Measurements from ENCODE around the gene LDHB.
"Not testable (repeated sequence)": the region's sequence is repeated elsewhere in the genome, so short reads cannot be mapped to it uniquely, and the experiment has no call there.

The LDHB gene

GRCh38 chr12:21657326-21658077, at the start of gene LDHB:
TSS of gene LDHB (minus strand) at chr12:21657842. CDS start at chr12:21654671, 3,171 bp downstream.
- DNase-seq: no peak

DNA sequence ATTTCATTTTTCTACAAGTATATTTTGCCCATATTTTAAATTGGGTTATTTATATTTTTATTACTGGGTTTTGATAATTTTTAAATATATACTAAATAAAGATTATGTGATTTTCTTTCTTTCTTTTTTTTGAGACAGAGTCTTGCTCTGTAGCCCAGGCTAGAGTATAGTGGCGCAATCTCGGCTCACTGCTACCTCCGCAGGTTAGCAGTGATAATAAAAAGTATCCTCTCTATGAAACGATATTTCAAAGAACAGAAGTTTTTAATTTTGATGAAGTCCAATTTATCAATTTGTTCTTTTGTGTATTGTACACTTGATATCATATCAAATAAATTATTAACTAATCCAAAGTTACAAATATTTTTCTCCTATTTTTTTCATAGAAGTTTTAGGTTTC, 47.2 kb upstream of the LDHB start:
- DNase-seq: no peak

GRCh38 chr12:21699851-21700250, 42.2 kb upstream of the LDHB start:
- no peak for DNase-seq

GRCh38 chr12:21697904-21698630, 40.4 kb upstream of the LDHB start:
- peak; percentile 5 for DNase-seq

DNA sequence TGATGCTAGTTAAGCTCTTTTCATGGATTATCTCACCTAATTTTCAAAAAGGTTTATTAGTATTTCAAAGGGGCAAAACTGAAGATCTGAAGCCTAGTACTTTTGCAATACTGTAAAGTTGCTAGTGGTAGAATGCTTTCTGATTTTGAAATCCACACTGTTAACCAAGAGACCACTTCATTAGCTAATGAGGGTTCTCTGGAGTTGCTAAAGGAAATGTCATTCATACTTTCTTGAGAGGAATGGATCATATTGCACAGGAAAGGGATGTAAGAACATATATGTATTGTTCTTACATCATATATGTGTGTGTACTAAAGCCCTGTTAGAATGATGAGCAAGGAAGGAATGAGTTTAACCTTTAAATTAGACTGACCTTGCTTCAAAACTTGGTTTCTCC, 39.0 kb upstream of the LDHB start:
- DNase-seq: no peak

- DNase-seq: no peak
Measured at GRCh38 chr12:21695986-21696385, 38.3 kb upstream of the LDHB start.

- DNase-seq: no peak
Measured at GRCh38 chr12:21694660-21695059, 37.0 kb upstream of the LDHB start.

- DNase-seq: no peak
Measured at GRCh38 chr12:21691515-21691914, 33.9 kb upstream of the LDHB start.

DNA sequence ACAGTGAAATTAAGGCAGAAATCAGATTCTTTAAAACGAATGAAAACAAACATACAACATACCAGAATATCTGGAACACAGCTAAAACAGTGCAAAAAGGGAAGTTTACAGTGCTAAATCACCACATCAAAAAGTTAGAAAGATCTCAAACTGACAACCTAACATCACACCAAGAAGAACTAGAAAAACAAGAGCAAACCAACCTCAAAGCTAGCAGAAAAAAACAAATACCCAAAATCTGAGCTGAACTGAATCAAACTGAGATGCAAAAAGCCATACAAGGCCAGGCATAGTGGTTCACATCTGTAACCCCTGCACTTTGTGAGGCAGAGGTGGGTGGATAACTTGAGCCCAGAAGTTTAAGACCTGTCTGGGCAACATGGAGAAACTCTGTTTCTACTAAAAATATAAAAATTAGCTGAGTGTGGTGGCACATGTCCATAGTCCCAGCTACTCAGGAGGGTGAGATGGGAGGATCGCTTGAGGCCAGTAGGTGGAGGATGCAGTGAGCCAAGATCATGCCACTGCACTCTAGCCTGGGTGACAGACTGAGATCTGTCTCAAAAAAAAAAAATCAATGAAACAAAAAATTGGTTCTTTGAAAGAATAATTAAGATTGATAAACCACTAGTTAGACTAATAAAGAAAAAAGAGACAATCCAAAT, 33.2 kb upstream of the LDHB start:
- no peak for DNase-seq

DNA sequence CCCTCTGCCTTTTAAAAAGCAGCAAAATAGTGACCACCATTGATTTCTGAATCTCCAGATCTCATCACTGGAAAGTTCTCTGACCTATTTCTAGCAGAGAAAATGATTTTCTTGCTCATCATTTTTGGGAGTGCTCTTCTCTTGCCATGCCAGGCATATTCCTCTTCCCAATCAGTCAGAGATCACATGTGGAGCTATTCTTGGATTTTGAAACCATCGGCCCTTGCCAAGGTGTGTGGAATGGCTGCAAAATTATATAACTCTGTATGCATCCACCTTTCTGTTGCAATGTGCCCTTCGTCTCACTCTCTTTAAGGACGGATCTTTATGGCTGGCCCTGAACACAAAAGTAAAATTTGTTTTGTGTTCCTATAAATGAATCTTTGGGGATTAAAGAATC, 25.5 kb upstream of the LDHB start:
- DNase-seq: no peak

DNA sequence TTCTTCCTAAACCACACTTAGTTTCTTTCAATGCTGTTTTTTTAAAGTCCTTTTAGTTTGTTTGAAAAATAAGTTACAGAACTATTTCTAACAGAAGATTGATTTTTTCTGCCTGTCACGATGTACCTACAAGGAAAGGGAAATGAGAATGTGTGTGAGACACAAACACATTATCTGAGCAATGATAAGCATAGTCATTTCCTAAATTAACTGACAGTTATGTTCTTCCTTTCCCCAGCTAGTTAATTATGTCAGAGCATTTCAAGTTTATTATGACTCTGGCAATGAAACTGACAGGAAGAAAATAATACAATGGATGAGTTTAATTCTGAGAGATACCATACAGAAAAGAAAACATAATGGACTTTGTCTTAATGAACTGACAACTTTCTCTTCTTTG, 21.3 kb upstream of the LDHB start:
- DNase-seq: no peak

- no peak for DNase-seq
Measured at GRCh38 chr12:21677622-21678277, 20.1 kb upstream of the LDHB start.

DNA sequence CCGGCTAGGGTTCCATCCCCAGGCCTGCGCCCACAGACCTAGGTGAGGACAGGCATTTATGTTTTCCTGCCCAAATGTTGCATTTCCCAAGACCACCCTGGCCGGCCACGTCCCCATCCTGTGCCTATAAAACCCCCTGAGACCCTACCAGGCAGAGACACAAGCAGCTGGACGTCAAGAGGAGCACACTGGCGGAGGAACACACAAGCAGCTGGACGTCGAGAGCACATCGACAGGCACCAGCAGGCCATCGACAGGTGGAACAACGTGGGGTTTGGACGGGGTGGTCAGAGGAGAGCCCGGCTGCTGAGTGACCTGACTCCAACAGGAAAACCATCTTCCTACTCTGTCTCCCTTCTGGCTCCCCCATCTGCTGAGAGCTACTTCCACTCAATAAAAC, 19.6 kb upstream of the LDHB start:
- DNase-seq: no peak

DNA sequence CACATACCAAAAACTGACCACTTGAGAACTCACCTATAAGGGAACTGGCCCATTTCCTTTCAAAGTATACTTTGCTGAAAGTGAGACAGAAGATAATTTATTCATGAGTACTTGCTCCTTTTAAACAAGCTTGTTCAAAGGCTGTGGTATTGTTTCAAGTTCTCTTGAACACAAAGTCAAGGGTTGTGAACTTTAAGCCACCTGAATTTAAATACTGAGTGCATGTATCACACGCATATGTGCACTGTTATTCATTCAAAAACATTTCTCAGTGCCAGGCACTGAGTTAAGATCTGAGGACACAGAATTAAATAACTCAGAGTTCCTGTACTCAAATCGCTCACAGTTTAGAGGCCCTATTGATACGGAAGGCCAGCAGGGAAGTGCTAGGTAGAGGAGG, 19.1 kb upstream of the LDHB start:
- DNase-seq: no peak

DNA sequence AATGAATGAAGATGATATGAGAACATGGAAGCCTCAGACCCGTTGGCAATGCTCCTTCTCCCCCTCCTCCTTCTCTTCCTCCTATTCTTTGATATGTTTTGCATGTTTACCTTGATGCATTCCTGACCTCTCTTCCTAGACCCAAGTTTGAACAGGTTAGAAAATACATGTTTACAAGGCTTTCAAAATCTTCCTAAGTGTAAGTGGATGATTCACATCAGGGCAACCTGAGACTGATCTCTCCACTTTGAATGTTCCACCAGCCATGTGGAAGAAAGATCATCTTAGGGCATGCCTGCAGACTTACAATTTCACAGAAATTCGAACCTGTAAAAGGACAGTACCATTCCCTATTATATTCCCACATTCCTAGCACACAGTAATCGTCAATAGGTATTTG, 18.0 kb upstream of the LDHB start:
- no peak for DNase-seq

DNA sequence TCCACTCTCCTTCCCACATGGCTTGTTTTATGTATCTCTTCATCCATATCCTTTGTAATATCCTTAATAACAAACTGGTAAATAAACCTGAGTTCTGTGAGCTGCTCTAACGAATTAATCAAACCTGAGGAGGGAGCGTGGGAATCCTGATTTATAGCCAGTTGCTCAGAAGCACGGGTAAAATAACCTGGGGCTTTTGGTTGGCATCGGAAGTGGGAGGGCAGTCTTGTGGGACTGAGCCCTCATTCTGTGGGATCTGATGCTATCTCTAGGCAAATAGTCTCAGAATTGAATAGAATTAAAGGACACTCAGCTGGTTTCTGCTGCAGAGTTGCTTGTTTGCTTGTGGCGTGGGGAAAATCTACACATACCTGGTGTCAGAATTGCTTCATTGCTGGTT, 17.5 kb upstream of the LDHB start:
- no peak for DNase-seq

GRCh38 chr12:21673830-21674552, 16.3 kb upstream of the LDHB start:
- not testable (repeated sequence) for DNase-seq

GRCh38 chr12:21672146-21672545, 14.5 kb upstream of the LDHB start:
- DNase-seq: no peak

DNA sequence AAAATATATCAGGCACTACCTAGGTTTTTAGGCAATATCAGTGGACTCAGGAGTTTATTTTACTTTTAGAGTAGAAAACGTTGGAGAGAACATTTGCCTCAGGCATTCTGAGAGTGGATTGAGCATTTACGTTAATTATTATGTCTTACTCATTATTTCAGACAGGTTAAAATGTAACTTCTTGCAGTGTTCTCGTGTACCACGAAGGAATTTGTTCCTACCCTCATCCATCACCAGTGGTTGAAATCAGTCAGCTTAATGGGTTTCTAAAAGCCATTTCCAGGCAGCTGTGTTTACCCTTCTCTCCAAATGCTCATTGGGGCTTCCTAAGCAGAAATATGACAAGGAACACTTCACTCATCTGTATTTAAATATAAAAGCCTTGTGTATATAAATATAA, 9.1 kb upstream of the LDHB start:
- DNase-seq: peak; percentile 78

GRCh38 chr12:21665816-21666215, 8.2 kb upstream of the LDHB start:
- DNase-seq: no peak

DNA sequence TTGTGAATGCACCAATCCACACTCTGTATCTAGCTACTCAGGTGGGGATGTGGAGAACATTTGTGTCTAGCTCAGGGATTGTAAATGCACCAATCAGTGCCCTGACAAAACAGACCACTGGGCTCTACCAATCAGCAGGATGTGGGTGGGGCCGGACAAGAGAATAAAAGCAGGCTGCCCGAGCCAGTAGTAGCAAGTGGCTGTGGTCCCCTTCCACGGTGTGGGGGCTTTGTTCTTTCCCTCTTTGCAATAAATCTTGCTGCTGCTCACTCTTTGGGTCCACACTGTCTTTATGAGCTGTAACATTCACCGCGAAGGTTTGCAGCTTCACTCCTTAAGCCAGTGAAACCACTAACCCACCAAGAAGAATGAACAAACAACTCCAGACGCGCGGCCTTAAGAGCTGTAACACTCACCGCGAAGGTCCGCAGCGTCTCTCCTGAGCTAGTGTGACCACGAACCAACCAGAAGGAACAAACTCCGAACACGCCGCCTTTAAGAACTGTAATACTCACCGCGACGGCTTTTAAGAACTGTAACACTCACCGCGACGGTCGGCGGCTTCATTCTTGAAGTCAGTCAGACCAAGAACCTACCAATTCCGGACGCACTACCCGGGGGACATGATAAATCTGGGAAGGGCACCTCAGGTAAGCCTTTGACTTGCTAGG, 4.6 kb upstream of the LDHB start:
- DNase-seq: no peak

DNA sequence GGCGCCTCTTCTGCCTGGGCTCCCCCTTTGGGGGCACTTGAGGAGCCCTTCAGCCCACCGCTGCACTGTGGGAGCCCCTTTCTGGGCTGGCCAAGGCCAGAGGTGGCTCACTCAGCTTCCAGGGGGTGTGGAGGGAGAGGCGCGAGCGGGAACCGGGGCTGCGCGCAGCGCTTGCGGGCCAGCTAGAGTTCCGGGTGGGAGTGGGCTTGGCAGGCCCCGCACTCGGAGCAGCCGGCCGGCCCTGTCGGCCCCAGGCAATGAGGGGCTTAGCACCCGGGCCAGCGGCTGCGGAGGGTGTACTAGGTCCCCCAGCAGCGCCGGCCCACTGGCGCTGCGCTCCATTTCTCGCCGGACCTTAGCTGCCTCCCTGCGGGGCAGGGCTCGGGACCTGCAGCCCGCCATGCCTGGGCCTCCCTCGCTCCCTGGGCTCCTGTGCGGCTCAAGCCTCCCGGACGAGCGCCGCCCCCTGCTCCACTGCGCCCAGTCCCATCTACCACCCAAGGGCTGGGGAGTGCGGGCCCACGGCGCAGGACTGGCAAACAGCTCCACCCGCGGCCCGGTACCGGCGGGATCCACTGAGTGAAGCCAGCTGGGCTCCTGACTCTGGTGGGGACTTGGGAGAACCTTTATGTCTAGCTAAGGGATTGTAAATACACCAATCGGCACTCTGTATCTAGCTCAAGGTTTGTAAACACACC, 3.9 kb upstream of the LDHB start:
- not testable (repeated sequence) for DNase-seq
